Thoracic aorta (tissue), 2 donors: ENCODE measurements around the gene SCGB3A2. TPM values are rescaled to one million over a fixed set of nuclear protein-coding genes. Genes with fewer than 3 reads are reported as not detected.

ENCODE experiments used
- ATAC-seq: fragments of 150-250 bp; one replicate; pipeline ENCODE4 v1.8.0; 2017; ENCODE audit warnings: low read depth; ENCODE audit not compliant: insufficient number of reproducible peaks, low FRiP score
- DNase-seq: peaks from one replicate; pipeline ENCODE4 v3.0.0-alpha.2; 2020; ENCODE audit warnings: low spot score
- H3K27ac ChIP-seq, 2 donors: fragments of 200-600 bp; sonication (generic); 1 replicate in 1 of 2; 2 replicates in 1 of 2; pipeline ENCODE4 v1.5.1; 2016; ENCODE audit warnings: mild to moderate bottlenecking in 2 of 2, moderate library complexity in 2 of 2
- H3K27me3 ChIP-seq: fragments of 200-600 bp; sonication (generic); replicated peaks from 2 replicates; pipeline ENCODE4 v1.6.0; 2016; ENCODE audit warnings: mild to moderate bottlenecking; ENCODE audit not compliant: insufficient read depth
- H3K36me3 ChIP-seq: fragments of 200-600 bp; sonication (generic); one replicate; pipeline ENCODE4 v1.5.1; 2016
- H3K4me1 ChIP-seq, 2 donors: fragments of 200-600 bp; sonication (generic); 1 replicate in 1 of 2; 2 replicates in 1 of 2; pipeline versions ENCODE4 v1.5.1 to v1.6.0; 2016; ENCODE audit warnings: low read depth in 2 of 2, mild to moderate bottlenecking in 1 of 2; ENCODE audit not compliant: control insufficient read depth in 1 of 2
- H3K4me3 ChIP-seq: fragments of 200-600 bp; sonication (generic); 2 replicates; pipeline ENCODE4 v1.5.1; 2016; ENCODE audit warnings: mild to moderate bottlenecking
- H3K9me3 ChIP-seq: fragments of 200-600 bp; sonication (generic); 2 replicates; pipeline ENCODE4 v1.5.1; 2016
- CTCF ChIP-seq: fragments of 200-600 bp; sonication (generic); IDR thresholded peaks from one replicate; pipeline ENCODE4 v1.5.1; 2019; ENCODE audit warnings: antibody characterized with exemption
- total RNA-seq, 2 donors: library from RNA; depleted of rRNA; stranded (reverse); fragments of >200 nt; gene quantifications; one replicate each; pipeline versions ENCODE4 v1.1.0 to v1.2.3, GENCODE V29; 2016

Gene SCGB3A2
- not detected for total RNA-seq

- H3K27me3 ChIP-seq = no peaks in the 10 kb centered on the region
- no peak within 1 kb of the TSS for H3K27ac ChIP-seq
- H3K4me1 ChIP-seq = no peaks in the 10 kb centered on the region
- no peaks in the 10 kb centered on the region for H3K9me3 ChIP-seq
- TF ChIP-seq CTCF = no peak
- H3K36me3 ChIP-seq = no peaks in the 10 kb centered on the region
- no peak within 1 kb of the TSS for H3K4me3 ChIP-seq
- DNase-seq (no peak), ATAC-seq (no peak)
Observed at GRCh38 chr5:147878066-147878759, at the start of gene SCGB3A2. TSS of gene SCGB3A2 (plus strand) at chr5:147878711. CDS start at chr5:147878804, 93 bp downstream.

GRCh38 chr5:147830035-147830434, 48.5 kb upstream of the SCGB3A2 start:
- no peaks in the 10 kb centered on the region for H3K27me3 ChIP-seq
- H3K9me3 ChIP-seq = no peaks in the 10 kb centered on the region
- H3K4me1 ChIP-seq = no peaks in the 10 kb centered on the region
- H3K27ac ChIP-seq = no peak overlapping the region
- no peaks in the 10 kb centered on the region for H3K36me3 ChIP-seq
- DNase-seq (no peak), ATAC-seq (no peak)
- no peak for TF ChIP-seq CTCF
- H3K4me3 ChIP-seq = no peak overlapping the region

GRCh38 chr5:147831465-147831864, 47.0 kb upstream of the SCGB3A2 start, which contains the start of gene SPINK1:
TSS of gene SPINK1 (minus strand) at chr5:147831671. CDS start at chr5:147831577, 94 bp downstream.
- no peak for TF ChIP-seq CTCF
- DNase-seq = no peak
- no peaks in the 10 kb centered on the region for H3K36me3 ChIP-seq
- no peak for ATAC-seq
- no peak within 1 kb of the TSS for H3K4me3 ChIP-seq
- H3K27me3 ChIP-seq = no peaks in the 10 kb centered on the region
- H3K9me3 ChIP-seq = no peaks in the 10 kb centered on the region
- no peaks in the 10 kb centered on the region for H3K4me1 ChIP-seq
- no peak within 1 kb of the TSS for H3K27ac ChIP-seq

GRCh38 chr5:147832541-147832940, 46.0 kb upstream of the SCGB3A2 start:
- no peak for TF ChIP-seq CTCF
- no peaks in the 10 kb centered on the region for H3K4me1 ChIP-seq
- no peak overlapping the region for H3K4me3 ChIP-seq

GRCh38 chr5:147835386-147835798, 43.1 kb upstream of the SCGB3A2 start:
- no peak for ATAC-seq
- no peak for TF ChIP-seq CTCF
- no peaks in the 10 kb centered on the region for H3K4me1 ChIP-seq

More at GRCh38 chr5:147832541-147832940, 46.0 kb upstream of the SCGB3A2 start:
- no peaks in the 10 kb centered on the region for H3K27me3 ChIP-seq
- H3K36me3 ChIP-seq = no peaks in the 10 kb centered on the region
- no peaks in the 10 kb centered on the region for H3K9me3 ChIP-seq
- H3K27ac ChIP-seq = no peak overlapping the region
- no peak for DNase-seq
- ATAC-seq = no peak

More at GRCh38 chr5:147835386-147835798, 43.1 kb upstream of the SCGB3A2 start:
- H3K36me3 ChIP-seq = no peaks in the 10 kb centered on the region
- no peak overlapping the region for H3K27ac ChIP-seq
- no peaks in the 10 kb centered on the region for H3K9me3 ChIP-seq
- no peaks in the 10 kb centered on the region for H3K27me3 ChIP-seq
- DNase-seq = no peak
- no peak overlapping the region for H3K4me3 ChIP-seq
